Activated T-cell treated with anti-CD3 and anti-CD28 coated beads, Interleukin-2, amount 50 U/mL, for 24 hours (primary cell): ENCODE data around the gene ST6GAL1.

Experiments
- DNase-seq: peaks from one replicate; pipeline ENCODE4 v3.0.0-alpha.2; 2020
- H3K27ac Mint-ChIP-seq: 2 replicates; pipeline ENCODE4 v1.8.0; 2020; ENCODE audit warnings: mild to moderate bottlenecking, mixed read lengths
- H3K27me3 Mint-ChIP-seq: 2 replicates; pipeline ENCODE4 v1.8.0; 2020; ENCODE audit warnings: mixed read lengths
- H3K36me3 Mint-ChIP-seq: 2 replicates; pipeline ENCODE4 v1.8.0; 2020; ENCODE audit warnings: low read depth, mixed read lengths
- H3K4me1 Mint-ChIP-seq: 2 replicates; pipeline ENCODE4 v1.8.0; 2020; ENCODE audit warnings: low read depth, mixed read lengths
- H3K4me3 Mint-ChIP-seq: 2 replicates; pipeline ENCODE4 v1.8.0; 2020; ENCODE audit warnings: mild to moderate bottlenecking, moderate library complexity, mixed read lengths
- H3K9me3 Mint-ChIP-seq: 2 replicates; pipeline ENCODE4 v1.8.0; 2020; ENCODE audit warnings: mixed read lengths

ST6GAL1 gene

DNA sequence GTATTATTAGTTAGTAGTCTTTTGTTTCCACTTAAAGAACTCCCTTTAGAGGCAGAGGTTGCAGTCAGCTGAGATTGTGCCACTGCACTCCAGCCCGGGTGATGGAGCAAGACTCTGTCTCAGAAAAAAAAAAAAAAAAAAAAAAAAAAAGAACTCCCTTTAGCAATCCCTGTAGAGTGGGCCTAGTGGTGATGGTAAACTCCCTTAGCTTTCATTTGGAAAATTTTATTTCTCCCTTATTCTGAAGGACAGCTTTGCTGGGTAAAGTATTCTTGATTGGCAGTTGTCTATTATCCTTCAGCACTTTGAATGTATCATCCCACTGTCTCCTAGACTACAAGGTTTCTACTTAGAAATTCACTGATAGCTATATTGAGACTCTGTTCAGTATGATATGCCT, 163.0 kb downstream of the ST6GAL1 start:
- H3K36me3 Mint-ChIP-seq, result peaks cover 3% of the 10 kb centered on the region
- DNase-seq, result no peak
- H3K9me3 Mint-ChIP-seq, result peaks cover 29% of the 10 kb centered on the region
- H3K27ac Mint-ChIP-seq, result no peak overlapping the region
- H3K4me1 Mint-ChIP-seq, result peaks cover 10% of the 10 kb centered on the region
- no peaks in the 10 kb centered on the region for H3K27me3 Mint-ChIP-seq
- no peak overlapping the region for H3K4me3 Mint-ChIP-seq

DNA sequence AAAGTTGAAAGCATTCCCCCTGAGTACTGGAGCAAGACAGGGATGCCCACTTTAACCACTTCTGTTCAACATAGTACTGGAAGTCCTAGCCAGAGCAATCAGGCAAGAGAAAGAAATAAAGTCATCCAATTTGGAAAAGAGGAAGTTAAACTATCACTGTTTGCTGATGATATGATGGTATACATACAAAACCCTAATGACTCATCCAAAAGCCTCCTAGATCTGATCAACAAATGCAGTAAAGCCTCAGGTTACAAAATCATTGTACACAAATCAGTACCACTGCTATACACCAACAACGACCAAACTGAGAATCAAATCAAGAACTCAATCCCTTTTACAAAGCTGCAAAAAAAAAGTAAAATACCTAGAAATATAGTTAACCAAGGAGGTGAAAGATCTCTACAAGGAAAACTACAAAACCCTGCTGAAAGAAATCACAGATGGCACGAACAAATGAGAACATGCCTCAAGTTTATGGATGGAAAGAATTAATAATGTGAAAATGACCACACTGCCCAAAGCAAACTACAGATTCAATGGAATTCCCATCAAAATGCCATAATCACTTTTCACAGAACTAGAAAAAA, 168.7 kb downstream of the ST6GAL1 start:
- no peaks in the 10 kb centered on the region for H3K36me3 Mint-ChIP-seq
- no peak for DNase-seq
- no peak overlapping the region for H3K27ac Mint-ChIP-seq
- H3K9me3 Mint-ChIP-seq, result peaks cover 10% of the 10 kb centered on the region
- H3K27me3 Mint-ChIP-seq, result no peaks in the 10 kb centered on the region
- peaks cover 33% of the 10 kb centered on the region for H3K4me1 Mint-ChIP-seq
- H3K4me3 Mint-ChIP-seq, result no peak overlapping the region

DNA sequence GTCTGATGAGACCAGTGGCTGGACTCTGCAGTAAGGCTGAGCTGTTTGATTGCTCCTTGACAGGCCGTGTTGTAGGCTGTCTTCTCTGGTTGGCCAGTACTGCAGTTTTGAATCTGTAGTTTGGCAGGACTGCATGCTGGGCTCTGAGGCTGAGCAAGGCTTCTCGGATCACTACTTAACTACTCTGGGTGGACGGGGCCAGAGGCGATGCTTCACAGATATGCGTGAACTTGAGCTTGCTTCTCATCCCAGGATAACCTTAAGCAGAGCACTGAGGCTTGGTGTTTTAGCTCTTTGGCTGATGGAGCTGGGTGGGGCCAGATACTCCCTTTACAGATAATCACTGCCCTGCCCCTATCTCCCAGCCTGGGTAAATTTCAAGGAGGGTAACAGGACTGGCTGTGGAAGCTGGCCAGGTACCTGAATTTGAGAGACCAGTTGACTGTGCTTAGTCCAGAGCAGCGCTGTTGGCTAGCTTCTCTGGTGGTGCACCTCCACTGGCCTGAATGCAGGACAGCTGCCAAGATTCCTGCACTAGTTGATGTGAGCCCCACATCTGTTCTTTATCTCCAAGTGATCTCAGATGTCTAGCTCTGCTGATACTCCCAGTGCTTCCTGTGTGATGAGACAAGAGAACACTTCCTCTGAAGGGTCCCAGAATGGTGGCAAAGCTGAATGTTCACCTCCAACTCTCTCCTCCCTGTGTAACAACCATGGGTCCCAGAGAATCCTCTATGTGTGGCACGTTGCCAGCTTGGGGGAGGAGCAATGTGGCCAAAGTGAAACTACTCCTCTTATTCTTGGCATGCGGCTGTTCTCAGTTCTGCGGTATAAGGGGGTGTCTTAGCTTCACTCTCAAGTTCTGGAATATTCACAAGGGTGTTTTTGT, 171.1 kb downstream of the ST6GAL1 start:
- peak overlapping the region; percentile 30 for H3K4me3 Mint-ChIP-seq
- H3K4me1 Mint-ChIP-seq, result peaks cover 36% of the 10 kb centered on the region
- H3K36me3 Mint-ChIP-seq, result no peaks in the 10 kb centered on the region
- peaks cover 6% of the 10 kb centered on the region for H3K9me3 Mint-ChIP-seq
- H3K27me3 Mint-ChIP-seq, result no peaks in the 10 kb centered on the region
- DNase-seq, result peak; percentile 63
- peak overlapping the region; percentile 73 for H3K27ac Mint-ChIP-seq

DNA sequence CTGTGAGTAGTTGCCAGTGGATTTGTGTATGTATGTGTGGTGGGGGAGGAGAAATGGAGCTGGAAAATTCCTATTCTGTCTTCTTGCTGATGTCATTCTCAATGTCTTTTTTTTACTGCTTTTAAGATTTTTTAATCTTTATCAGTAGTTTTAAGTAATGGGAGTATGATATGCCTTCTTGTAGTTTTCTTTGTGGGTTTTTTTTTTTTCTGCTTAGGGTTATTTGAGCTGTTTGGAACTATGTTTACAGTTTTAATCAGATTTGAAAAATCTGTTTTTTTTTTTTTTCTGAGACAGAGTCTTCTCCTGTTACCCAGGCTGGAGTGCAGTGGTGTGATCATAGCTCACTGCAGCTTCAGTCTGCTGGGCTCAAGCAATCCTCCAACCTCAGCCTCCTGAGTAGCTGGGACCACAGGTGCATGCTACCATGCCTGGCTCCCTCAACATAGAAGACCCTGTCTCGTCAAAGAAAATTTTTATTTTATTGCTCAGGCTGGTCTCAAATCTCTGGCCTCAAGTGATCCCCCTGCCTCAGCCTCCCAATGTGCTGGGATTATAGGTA, 171.8 kb downstream of the ST6GAL1 start:
- no peak for DNase-seq
- H3K36me3 Mint-ChIP-seq, result no peaks in the 10 kb centered on the region
- H3K27me3 Mint-ChIP-seq, result no peaks in the 10 kb centered on the region
- H3K27ac Mint-ChIP-seq, result peak overlapping the region; percentile 73
- peaks cover 6% of the 10 kb centered on the region for H3K9me3 Mint-ChIP-seq
- peaks cover 32% of the 10 kb centered on the region for H3K4me1 Mint-ChIP-seq
- peak overlapping the region; percentile 30 for H3K4me3 Mint-ChIP-seq

DNA sequence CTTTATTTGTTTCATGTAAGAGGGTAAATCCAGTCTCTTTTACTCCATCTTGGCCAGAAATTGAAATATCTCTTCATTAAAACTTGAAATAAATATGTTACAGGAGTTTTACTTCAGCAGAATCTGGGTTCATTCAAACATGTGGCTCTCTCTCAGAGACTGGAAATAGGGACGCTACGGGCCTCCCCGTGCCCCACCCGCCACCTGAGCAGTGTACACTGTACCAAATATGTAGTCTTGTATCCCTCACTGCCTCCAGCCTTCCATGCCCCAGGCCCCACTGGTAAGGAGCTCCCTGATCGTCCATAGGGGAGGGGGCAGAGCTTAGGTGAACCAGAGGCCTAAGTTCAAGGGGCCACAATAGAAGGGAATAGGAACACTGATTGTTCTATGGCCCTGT, 172.9 kb downstream of the ST6GAL1 start:
- Mint-ChIP-seq H3K27me3 (no peaks in the 10 kb centered on the region), H3K36me3 (no peaks in the 10 kb centered on the region), H3K9me3 (peaks cover 2% of the 10 kb centered on the region), H3K27ac (no peak overlapping the region), H3K4me1 (peaks cover 26% of the 10 kb centered on the region), H3K4me3 (no peak overlapping the region)
- no peak for DNase-seq

DNA sequence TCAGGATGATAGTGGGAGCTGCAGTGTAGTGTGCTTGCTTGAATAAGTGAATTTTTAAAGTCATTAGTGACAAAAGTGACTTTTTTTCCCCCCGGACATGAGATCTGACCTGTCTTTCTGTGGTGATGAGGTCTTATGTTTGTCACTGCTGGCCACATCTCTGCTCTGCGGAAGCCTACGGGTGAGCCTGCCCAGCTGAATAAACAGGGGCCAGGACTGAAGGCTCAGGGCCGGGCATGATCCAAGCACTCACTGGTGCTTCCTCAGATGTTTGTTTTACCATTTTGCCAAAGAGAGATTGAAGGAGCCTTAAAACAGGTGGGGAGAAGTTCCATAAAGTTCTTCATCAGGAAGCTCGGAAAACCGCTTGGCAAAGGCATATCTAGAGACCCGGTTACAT, 174.0 kb downstream of the ST6GAL1 start:
- no peak overlapping the region for H3K4me3 Mint-ChIP-seq
- no peaks in the 10 kb centered on the region for H3K36me3 Mint-ChIP-seq
- H3K27me3 Mint-ChIP-seq, result no peaks in the 10 kb centered on the region
- H3K27ac Mint-ChIP-seq, result no peak overlapping the region
- H3K4me1 Mint-ChIP-seq, result peaks cover 20% of the 10 kb centered on the region
- H3K9me3 Mint-ChIP-seq, result peaks cover 2% of the 10 kb centered on the region
- DNase-seq, result no peak

DNA sequence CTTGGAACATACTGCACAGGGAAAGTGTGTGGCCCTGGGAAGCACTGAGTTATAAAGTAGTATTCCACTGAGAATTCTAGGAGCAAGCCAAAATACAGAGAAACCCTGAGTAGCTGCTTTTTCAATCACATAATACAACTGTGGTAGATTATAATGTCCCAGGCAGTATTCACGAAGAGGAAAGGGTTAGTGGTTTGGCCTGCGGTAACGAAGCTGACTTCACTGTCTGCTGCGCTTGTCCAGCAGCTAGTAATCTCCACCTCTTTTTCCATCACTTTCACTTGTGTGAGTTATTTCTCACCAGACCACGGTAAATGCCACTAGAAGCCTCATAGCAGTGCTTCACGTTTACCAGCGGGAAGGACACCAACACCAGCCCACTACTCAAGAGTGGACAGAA, 174.6 kb downstream of the ST6GAL1 start:
- Mint-ChIP-seq H3K36me3 (no peaks in the 10 kb centered on the region), H3K9me3 (no peaks in the 10 kb centered on the region), H3K4me3 (no peak overlapping the region), H3K27me3 (no peaks in the 10 kb centered on the region), H3K27ac (no peak overlapping the region), H3K4me1 (peaks cover 20% of the 10 kb centered on the region)
- no peak for DNase-seq

DNA sequence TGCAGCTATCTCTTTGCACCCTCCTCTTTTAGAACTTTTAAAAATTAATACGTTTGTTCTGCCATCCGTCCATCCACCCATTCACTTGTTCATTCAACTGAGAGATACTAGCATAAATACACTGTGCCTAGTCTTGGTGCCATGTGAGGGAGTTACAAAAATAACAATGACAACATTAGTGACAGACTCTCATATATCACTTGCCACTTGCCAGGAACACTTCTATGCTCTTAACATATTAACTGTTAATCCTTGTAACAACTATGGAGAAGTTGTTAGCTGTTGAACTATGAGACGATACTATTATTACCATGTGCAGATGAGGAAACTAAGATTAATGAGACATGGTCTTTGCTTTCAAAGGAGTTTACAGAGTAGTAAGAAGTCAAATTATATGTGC, 175.4 kb downstream of the ST6GAL1 start:
- no peak for DNase-seq
- H3K27me3 Mint-ChIP-seq, result no peaks in the 10 kb centered on the region
- no peaks in the 10 kb centered on the region for H3K9me3 Mint-ChIP-seq
- no peaks in the 10 kb centered on the region for H3K36me3 Mint-ChIP-seq
- no peak overlapping the region for H3K4me3 Mint-ChIP-seq
- H3K27ac Mint-ChIP-seq, result no peak overlapping the region
- H3K4me1 Mint-ChIP-seq, result peaks cover 20% of the 10 kb centered on the region

DNA sequence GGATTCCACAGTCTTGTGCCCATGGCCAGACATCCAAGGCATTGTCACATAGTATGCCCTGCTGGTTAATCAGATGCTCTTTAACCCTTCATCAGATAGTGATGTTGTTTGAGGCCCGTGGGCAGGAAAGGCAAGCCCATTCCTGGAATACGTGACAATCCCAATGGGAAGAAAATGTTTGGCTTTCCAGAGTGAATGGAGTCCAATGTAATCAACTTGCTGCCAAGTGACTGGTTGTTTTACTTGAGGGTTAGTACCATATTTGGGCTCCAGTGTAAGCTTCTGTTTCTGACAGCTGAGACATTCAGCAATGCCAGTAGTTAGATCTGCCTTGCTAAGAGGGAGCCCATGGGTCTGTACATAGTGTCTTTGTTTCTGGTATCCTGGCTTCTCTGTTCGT, 177.7 kb downstream of the ST6GAL1 start:
- H3K9me3 Mint-ChIP-seq, result no peaks in the 10 kb centered on the region
- peaks cover 8% of the 10 kb centered on the region for H3K4me1 Mint-ChIP-seq
- H3K36me3 Mint-ChIP-seq, result no peaks in the 10 kb centered on the region
- H3K27me3 Mint-ChIP-seq, result no peaks in the 10 kb centered on the region
- no peak for DNase-seq
- H3K27ac Mint-ChIP-seq, result no peak overlapping the region
- H3K4me3 Mint-ChIP-seq, result no peak overlapping the region

DNA sequence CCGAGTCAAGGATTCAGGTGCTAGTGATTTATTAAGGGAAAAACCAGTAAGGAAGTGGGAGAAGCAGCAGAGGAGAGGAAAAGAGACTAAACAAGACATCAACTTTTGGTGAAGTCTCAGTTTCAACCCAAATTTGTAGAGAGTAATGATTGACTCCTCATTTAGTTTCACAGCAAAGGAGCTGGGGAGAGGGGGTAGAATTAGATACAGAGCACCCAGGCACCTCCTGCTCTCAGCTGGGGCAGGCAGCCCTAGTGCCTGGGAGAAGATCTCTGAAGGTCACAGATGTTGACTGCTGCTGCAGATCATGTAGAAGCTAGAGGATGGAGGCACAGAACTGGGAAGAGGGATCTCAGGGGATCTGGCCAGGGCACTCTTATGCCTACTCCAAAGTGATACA, 179.8 kb downstream of the ST6GAL1 start:
- Mint-ChIP-seq H3K4me1 (peaks cover 8% of the 10 kb centered on the region), H3K4me3 (no peak overlapping the region), H3K27ac (no peak overlapping the region)

DNA sequence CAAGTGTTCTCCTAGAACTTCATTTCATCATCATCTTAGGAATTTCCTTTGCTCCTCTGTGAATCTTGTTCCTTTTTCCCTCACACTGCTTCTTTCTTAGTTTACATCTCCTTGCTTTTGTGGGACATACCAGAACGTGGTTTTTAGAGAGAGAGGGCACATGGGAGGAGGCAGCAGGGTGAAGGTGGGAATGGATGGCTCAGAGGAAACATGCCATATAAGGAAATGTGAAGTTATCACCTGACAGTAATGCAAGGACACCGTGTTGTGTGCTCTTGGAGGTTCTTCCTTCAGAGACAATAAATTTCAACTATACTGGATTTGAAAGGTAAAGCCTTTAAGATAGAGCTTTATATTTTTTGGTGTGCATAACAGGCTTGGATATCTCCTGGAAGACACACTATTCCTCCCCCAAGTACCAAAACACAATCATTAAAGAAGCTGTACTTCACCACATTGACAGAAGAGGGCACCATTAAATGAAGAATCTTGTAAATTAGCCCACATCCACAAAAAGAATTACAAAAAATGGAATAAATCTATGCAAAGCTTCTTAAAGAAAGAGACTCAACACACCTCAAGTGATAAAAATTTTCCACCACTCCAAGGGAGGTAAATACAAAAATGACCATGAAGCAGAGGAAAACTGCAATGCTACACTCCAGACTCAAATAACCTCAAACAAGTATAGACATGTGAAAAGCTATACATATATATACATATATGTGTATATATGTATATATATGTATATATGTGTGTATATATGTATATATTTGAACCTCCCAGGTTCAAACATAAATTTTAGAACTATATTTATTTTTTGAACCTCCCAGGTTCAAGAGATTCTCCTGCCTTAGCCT, 182.8 kb downstream of the ST6GAL1 start:
- Mint-ChIP-seq H3K27ac (no peak overlapping the region), H3K9me3 (no peaks in the 10 kb centered on the region), H3K36me3 (no peaks in the 10 kb centered on the region), H3K4me3 (no peak overlapping the region), H3K27me3 (no peaks in the 10 kb centered on the region), H3K4me1 (peaks cover 8% of the 10 kb centered on the region)
- no peak for DNase-seq

More for the DNA sequence above, 179.8 kb downstream of the ST6GAL1 start:
- H3K9me3 Mint-ChIP-seq, result no peaks in the 10 kb centered on the region
- DNase-seq, result no peak
- H3K36me3 Mint-ChIP-seq, result no peaks in the 10 kb centered on the region
- H3K27me3 Mint-ChIP-seq, result no peaks in the 10 kb centered on the region

DNA sequence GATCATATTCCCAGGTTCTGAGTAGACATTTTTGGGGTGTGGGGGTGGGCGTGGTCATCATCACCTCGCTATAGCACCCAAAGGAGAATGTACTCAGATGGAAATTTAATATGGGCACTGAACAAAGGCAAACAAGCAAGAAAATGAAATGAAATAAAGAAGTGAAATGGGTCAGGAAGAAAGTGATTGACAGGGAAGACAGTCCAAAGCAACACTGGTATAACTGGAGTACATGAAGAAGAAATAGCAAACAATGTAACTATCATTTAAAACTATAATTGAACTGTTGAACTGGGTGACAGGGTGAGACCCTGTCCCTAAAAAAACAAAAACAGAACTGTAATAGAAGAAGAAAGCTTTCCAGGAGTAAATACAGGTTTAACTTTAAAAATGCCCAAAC, 184.2 kb downstream of the ST6GAL1 start:
- Mint-ChIP-seq H3K36me3 (no peaks in the 10 kb centered on the region), H3K9me3 (no peaks in the 10 kb centered on the region), H3K4me3 (no peak overlapping the region), H3K27ac (no peak overlapping the region), H3K4me1 (peaks cover 8% of the 10 kb centered on the region), H3K27me3 (no peaks in the 10 kb centered on the region)
- DNase-seq, result no peak

DNA sequence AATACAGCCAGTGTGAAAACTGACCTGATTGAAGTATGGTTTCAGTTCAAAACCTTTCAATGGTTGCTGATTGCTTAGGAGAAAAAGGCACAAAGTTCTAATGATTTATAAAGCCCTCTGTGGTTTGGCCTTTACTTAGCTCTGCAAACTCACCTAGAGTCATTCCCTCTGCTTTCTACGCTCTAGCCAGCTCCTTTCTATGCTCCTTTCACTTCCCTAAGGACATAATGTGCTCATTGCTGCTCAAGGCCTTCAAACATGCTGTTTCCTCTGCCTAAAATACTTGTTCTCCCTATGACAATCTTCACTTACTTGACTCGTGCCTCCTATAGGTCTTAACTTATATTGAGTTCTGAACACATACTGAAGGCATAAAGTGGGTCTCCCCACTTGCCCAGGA, 190.0 kb downstream of the ST6GAL1 start:
- no peak overlapping the region for H3K27ac Mint-ChIP-seq

DNA sequence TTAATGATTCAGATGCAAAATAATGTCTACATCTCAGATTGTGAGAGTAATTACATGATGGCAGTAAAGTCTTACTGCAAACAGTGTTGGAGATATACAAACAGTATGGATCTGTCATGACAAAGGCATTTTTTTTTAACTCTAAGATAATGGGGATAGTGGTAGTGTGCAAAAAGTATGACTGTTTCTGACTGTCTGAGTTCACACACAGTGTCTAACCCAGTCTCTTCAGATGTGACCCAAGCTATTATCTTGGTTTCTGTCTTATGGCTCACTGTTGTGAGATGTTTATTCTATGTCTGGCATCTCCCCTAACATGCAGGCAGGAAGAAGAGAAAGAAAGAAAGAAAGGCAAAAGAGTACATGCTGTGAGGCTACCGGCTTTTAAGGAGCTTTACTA, 191.9 kb downstream of the ST6GAL1 start:
- H3K9me3 Mint-ChIP-seq, result no peaks in the 10 kb centered on the region

More for the DNA sequence above, 190.0 kb downstream of the ST6GAL1 start:
- H3K9me3 Mint-ChIP-seq, result no peaks in the 10 kb centered on the region
- no peak overlapping the region for H3K4me3 Mint-ChIP-seq
- no peaks in the 10 kb centered on the region for H3K4me1 Mint-ChIP-seq
- no peaks in the 10 kb centered on the region for H3K27me3 Mint-ChIP-seq
- no peaks in the 10 kb centered on the region for H3K36me3 Mint-ChIP-seq
- no peak for DNase-seq

More for the DNA sequence above, 191.9 kb downstream of the ST6GAL1 start:
- H3K4me1 Mint-ChIP-seq, result peaks cover 2% of the 10 kb centered on the region
- H3K27me3 Mint-ChIP-seq, result no peaks in the 10 kb centered on the region
- H3K27ac Mint-ChIP-seq, result no peak overlapping the region
- peaks cover 2% of the 10 kb centered on the region for H3K36me3 Mint-ChIP-seq
- DNase-seq, result no peak
- no peak overlapping the region for H3K4me3 Mint-ChIP-seq
